ENCODE data around the gene SGMS2. TPM values are rescaled to one million over a fixed set of nuclear protein-coding genes. Genes with fewer than 3 reads are reported as not detected.
A peak's percentile ranks its signal among the peaks of the same experiment; 100 is the strongest.

The SGMS2 gene
- polyA plus RNA-seq, 4 donors: 13.3 to 15.1 (median 13.8) TPM

- peak in 1 of 4 donors; percentile 15 for DNase-seq (ENCODE audit: low read depth in 4 of 4, low spot score in 2 of 4)
These were observed 1.8 kb downstream of the SGMS2 start for GRCh38 chr4:107826421-107826980.

- no peak for DNase-seq (ENCODE audit: low read depth in 4 of 4, low spot score in 2 of 4)
These were observed 3.8 kb downstream of the SGMS2 start for GRCh38 chr4:107828315-107829090.

GRCh38 chr4:107831140-107831539, 6.4 kb downstream of the SGMS2 start:
- DNase-seq (ENCODE audit: low read depth in 4 of 4, low spot score in 2 of 4): no peak

GRCh38 chr4:107832275-107832807, 7.6 kb downstream of the SGMS2 start:
- no peak for DNase-seq (ENCODE audit: low read depth in 4 of 4, low spot score in 2 of 4)

GRCh38 chr4:107834241-107834794, 9.6 kb downstream of the SGMS2 start:
- no peak for DNase-seq (ENCODE audit: low read depth in 4 of 4, low spot score in 2 of 4)

GRCh38 chr4:107835406-107835805, 10.7 kb downstream of the SGMS2 start:
- no peak for DNase-seq (ENCODE audit: low read depth in 4 of 4, low spot score in 2 of 4)

- DNase-seq (ENCODE audit: low read depth in 4 of 4, low spot score in 2 of 4): no peak
These were observed 12.6 kb downstream of the SGMS2 start for GRCh38 chr4:107837317-107837716.

- DNase-seq (ENCODE audit: low read depth in 4 of 4, low spot score in 2 of 4): no peak
These were observed 13.3 kb downstream of the SGMS2 start for GRCh38 chr4:107837776-107838618.

GRCh38 chr4:107838861-107839565, 14.3 kb downstream of the SGMS2 start:
- DNase-seq (ENCODE audit: low read depth in 4 of 4, low spot score in 2 of 4): no peak

GRCh38 chr4:107843391-107843790, 18.7 kb downstream of the SGMS2 start:
- no peak for DNase-seq (ENCODE audit: low read depth in 4 of 4, low spot score in 2 of 4)

GRCh38 chr4:107845681-107846080, 20.9 kb downstream of the SGMS2 start:
- no peak for DNase-seq (ENCODE audit: low read depth in 4 of 4, low spot score in 2 of 4)

- DNase-seq (ENCODE audit: low read depth in 4 of 4, low spot score in 2 of 4): no peak
These were observed 25.7 kb downstream of the SGMS2 start for GRCh38 chr4:107850438-107850837.

- DNase-seq (ENCODE audit: low read depth in 4 of 4, low spot score in 2 of 4): no peak
These were observed 29.0 kb downstream of the SGMS2 start for GRCh38 chr4:107853444-107854355.

GRCh38 chr4:107854356-107855022, 29.8 kb downstream of the SGMS2 start:
- no peak for DNase-seq (ENCODE audit: low read depth in 4 of 4, low spot score in 2 of 4)

- DNase-seq (ENCODE audit: low read depth in 4 of 4, low spot score in 2 of 4): no peak
These were observed 31.0 kb downstream of the SGMS2 start for GRCh38 chr4:107855723-107856122.

GRCh38 chr4:107856901-107857300, 32.2 kb downstream of the SGMS2 start:
- no peak for DNase-seq (ENCODE audit: low read depth in 4 of 4, low spot score in 2 of 4)

GRCh38 chr4:107857741-107858140, 33.0 kb downstream of the SGMS2 start:
- DNase-seq (ENCODE audit: low read depth in 4 of 4, low spot score in 2 of 4): no peak

GRCh38 chr4:107858158-107858742, 33.5 kb downstream of the SGMS2 start:
- DNase-seq (ENCODE audit: low read depth in 4 of 4, low spot score in 2 of 4): no peak

All from left renal cortex interstitium (tissue), 4 donors.